ENCODE measurements around the gene PRMT7. TPM values are rescaled to one million over a fixed set of nuclear protein-coding genes. Genes with fewer than 3 reads are reported as not detected.

Gene PRMT7
- total RNA-seq, 2 donors from 2014 or later = 71.2 to 75.9 TPM

- H3K36me3 Mint-ChIP-seq (ENCODE audit: insufficient read depth in 2 of 2) = peaks cover 0 to 16% of the 10 kb centered on the region in 2 donors
- peaks cover 1% of the 10 kb centered on the region for H3K27me3 Mint-ChIP-seq (ENCODE audit: low read depth)
- H3K4me1 Mint-ChIP-seq (ENCODE audit: low read depth) = peaks cover 18% of the 10 kb centered on the region
- no peak for DNase-seq
- H3K4me3 Mint-ChIP-seq = no peak overlapping the region
- H3K27ac Mint-ChIP-seq = no peak overlapping the region
- no peaks in the 10 kb centered on the region for H3K9me3 Mint-ChIP-seq
- no peak for ATAC-seq (replicated peaks in 1 of 2)
These were observed 50.1 kb downstream of the PRMT7 start for GRCh38 chr16:68360956-68361355.

- ATAC-seq (replicated peaks in 1 of 2) = no peak
- DNase-seq = no peak
- peaks cover 13% of the 10 kb centered on the region for H3K4me1 Mint-ChIP-seq (ENCODE audit: low read depth)
- no peak overlapping the region for H3K27ac Mint-ChIP-seq
- no peaks in the 10 kb centered on the region for H3K9me3 Mint-ChIP-seq
- no peak overlapping the region for H3K4me3 Mint-ChIP-seq
- peaks cover 7% of the 10 kb centered on the region for H3K27me3 Mint-ChIP-seq (ENCODE audit: low read depth)
- peaks cover 0 to 14% of the 10 kb centered on the region in 2 donors for H3K36me3 Mint-ChIP-seq (ENCODE audit: insufficient read depth in 2 of 2)
These were observed 50.7 kb downstream of the PRMT7 start for GRCh38 chr16:68361485-68361884.

- Mint-ChIP-seq H3K36me3 (ENCODE audit: insufficient read depth in 2 of 2) (peaks cover 0 to 12% of the 10 kb centered on the region in 2 donors), H3K9me3 (no peaks in the 10 kb centered on the region), H3K4me3 (no peak overlapping the region), H3K27ac (no peak overlapping the region), H3K4me1 (ENCODE audit: low read depth) (peaks cover 8% of the 10 kb centered on the region), H3K27me3 (ENCODE audit: low read depth) (peaks cover 14% of the 10 kb centered on the region)
- DNase-seq (no peak), ATAC-seq (replicated peaks in 1 of 2) (no peak)
These were observed 51.6 kb downstream of the PRMT7 start for GRCh38 chr16:68362262-68362913.

- Mint-ChIP-seq H3K9me3 (no peaks in the 10 kb centered on the region), H3K4me1 (ENCODE audit: low read depth) (peaks cover 11% of the 10 kb centered on the region), H3K27ac (no peak overlapping the region), H3K4me3 (no peak overlapping the region), H3K27me3 (ENCODE audit: low read depth) (peaks cover 18% of the 10 kb centered on the region), H3K36me3 (ENCODE audit: insufficient read depth in 2 of 2) (peaks cover 0 to 9% of the 10 kb centered on the region in 2 donors)
- no peak for ATAC-seq (replicated peaks in 1 of 2)
- no peak for DNase-seq
These were observed 52.3 kb downstream of the PRMT7 start for GRCh38 chr16:68362947-68363657.

GRCh38 chr16:68363658-68364521, 53.1 kb downstream of the PRMT7 start:
- ATAC-seq (replicated peaks in 1 of 2) = no peak
- Mint-ChIP-seq H3K36me3 (ENCODE audit: insufficient read depth in 2 of 2) (peaks cover 0 to 4% of the 10 kb centered on the region in 2 donors), H3K27me3 (ENCODE audit: low read depth) (peaks cover 26% of the 10 kb centered on the region)

GRCh38 chr16:68364561-68364998, 53.8 kb downstream of the PRMT7 start:
- no peak overlapping the region for H3K4me3 Mint-ChIP-seq
- H3K4me1 Mint-ChIP-seq (ENCODE audit: low read depth) = peaks cover 26% of the 10 kb centered on the region
- DNase-seq (no peak), ATAC-seq (replicated peaks in 1 of 2) (no peak)
- peaks cover 26% of the 10 kb centered on the region for H3K27me3 Mint-ChIP-seq (ENCODE audit: low read depth)
- H3K36me3 Mint-ChIP-seq (ENCODE audit: insufficient read depth in 2 of 2) = peaks cover 0 to 4% of the 10 kb centered on the region in 2 donors
- H3K9me3 Mint-ChIP-seq = no peaks in the 10 kb centered on the region
- H3K27ac Mint-ChIP-seq = no peak overlapping the region

More at GRCh38 chr16:68363658-68364521, 53.1 kb downstream of the PRMT7 start:
- DNase-seq = no peak
- H3K4me3 Mint-ChIP-seq = no peak overlapping the region
- no peaks in the 10 kb centered on the region for H3K9me3 Mint-ChIP-seq
- H3K4me1 Mint-ChIP-seq (ENCODE audit: low read depth) = peaks cover 19% of the 10 kb centered on the region
- H3K27ac Mint-ChIP-seq = no peak overlapping the region

- no peak for ATAC-seq (replicated peaks in 1 of 2)
- DNase-seq = no peak
- Mint-ChIP-seq H3K4me3 (no peak overlapping the region), H3K27me3 (ENCODE audit: low read depth) (peaks cover 26% of the 10 kb centered on the region), H3K36me3 (ENCODE audit: insufficient read depth in 2 of 2) (peaks cover 0 to 4% of the 10 kb centered on the region in 2 donors), H3K9me3 (no peaks in the 10 kb centered on the region), H3K4me1 (ENCODE audit: low read depth) (peaks cover 33% of the 10 kb centered on the region), H3K27ac (no peak overlapping the region)
These were observed 54.5 kb downstream of the PRMT7 start for GRCh38 chr16:68365167-68365817.

GRCh38 chr16:68366062-68366461, 55.2 kb downstream of the PRMT7 start:
- no peak for DNase-seq
- Mint-ChIP-seq H3K9me3 (no peaks in the 10 kb centered on the region), H3K4me3 (no peak overlapping the region), H3K4me1 (ENCODE audit: low read depth) (peaks cover 38% of the 10 kb centered on the region), H3K27ac (no peak overlapping the region), H3K36me3 (ENCODE audit: insufficient read depth in 2 of 2) (no peaks in the 10 kb centered on the region), H3K27me3 (ENCODE audit: low read depth) (peaks cover 26% of the 10 kb centered on the region)
- no peak for ATAC-seq (replicated peaks in 1 of 2)

GRCh38 chr16:68367030-68367429, 56.2 kb downstream of the PRMT7 start:
- ATAC-seq (replicated peaks in 1 of 2) (peak; percentile 34 to 38), DNase-seq (peak; percentile 59)
- Mint-ChIP-seq H3K4me1 (ENCODE audit: low read depth) (peaks cover 38% of the 10 kb centered on the region), H3K27ac (no peak overlapping the region), H3K9me3 (no peaks in the 10 kb centered on the region), H3K36me3 (ENCODE audit: insufficient read depth in 2 of 2) (no peaks in the 10 kb centered on the region), H3K4me3 (no peak overlapping the region), H3K27me3 (ENCODE audit: low read depth) (peaks cover 26% of the 10 kb centered on the region)

- DNase-seq = no peak
- no peaks in the 10 kb centered on the region for H3K9me3 Mint-ChIP-seq
- no peaks in the 10 kb centered on the region for H3K36me3 Mint-ChIP-seq (ENCODE audit: insufficient read depth in 2 of 2)
- H3K27ac Mint-ChIP-seq = no peak overlapping the region
- H3K4me1 Mint-ChIP-seq (ENCODE audit: low read depth) = peaks cover 38% of the 10 kb centered on the region
- H3K4me3 Mint-ChIP-seq = no peak overlapping the region
- no peak for ATAC-seq (replicated peaks in 1 of 2)
- H3K27me3 Mint-ChIP-seq (ENCODE audit: low read depth) = peaks cover 26% of the 10 kb centered on the region
These were observed 56.6 kb downstream of the PRMT7 start for GRCh38 chr16:68367440-68367839.

- Mint-ChIP-seq H3K27ac (no peak overlapping the region), H3K4me3 (peak overlapping the region in 1 of 2 donors; percentile 15), H3K9me3 (no peaks in the 10 kb centered on the region), H3K36me3 (ENCODE audit: insufficient read depth in 2 of 2) (no peaks in the 10 kb centered on the region), H3K27me3 (ENCODE audit: low read depth) (peaks cover 26% of the 10 kb centered on the region), H3K4me1 (ENCODE audit: low read depth) (peaks cover 38% of the 10 kb centered on the region)
- ATAC-seq (replicated peaks in 1 of 2) (no peak), DNase-seq (no peak)
These were observed 57.1 kb downstream of the PRMT7 start for GRCh38 chr16:68367891-68368290.

GRCh38 chr16:68368301-68368888, 57.6 kb downstream of the PRMT7 start:
- H3K27me3 Mint-ChIP-seq (ENCODE audit: low read depth) = peaks cover 26% of the 10 kb centered on the region
- peak; percentile 21 to 63 for DNase-seq
- ATAC-seq (replicated peaks in 1 of 2) = peak; percentile 32 to 53
- H3K4me1 Mint-ChIP-seq (ENCODE audit: low read depth) = peaks cover 38% of the 10 kb centered on the region
- H3K36me3 Mint-ChIP-seq (ENCODE audit: insufficient read depth in 2 of 2) = no peaks in the 10 kb centered on the region
- peak overlapping the region; percentile 51 to 67 for H3K4me3 Mint-ChIP-seq
- H3K9me3 Mint-ChIP-seq = no peaks in the 10 kb centered on the region
- no peak overlapping the region for H3K27ac Mint-ChIP-seq
